Inflammatory macrophage treated with lipopolysaccharide for 4 hours (primary cell): ENCODE results near the gene NECAB2.

Source experiments
- DNase-seq: peaks from one replicate; pipeline ENCODE4 v3.0.0-alpha.2; 2020

NECAB2 gene

DNA sequence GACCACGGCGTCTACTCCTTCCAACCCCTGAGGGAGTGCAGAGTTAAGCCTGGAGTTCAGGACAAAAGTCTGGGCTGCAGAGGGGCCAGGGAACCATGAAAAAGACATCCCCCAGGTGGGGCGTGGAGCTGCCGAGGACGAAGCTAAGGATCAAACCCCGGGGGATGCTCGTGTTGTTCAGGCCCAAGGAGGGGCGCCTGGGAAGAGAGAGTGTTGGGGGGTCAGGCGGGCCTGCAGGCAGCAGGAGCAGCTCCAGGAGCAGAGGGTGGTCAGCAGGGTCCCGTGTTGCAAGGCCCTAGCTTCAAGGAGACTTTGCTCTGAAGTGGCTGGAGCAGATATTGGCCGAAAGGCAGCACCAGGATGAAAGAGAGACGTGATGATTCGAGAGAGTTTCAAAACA lies 26.7 kb downstream of the NECAB2 start:
- DNase-seq, result no peak

DNA sequence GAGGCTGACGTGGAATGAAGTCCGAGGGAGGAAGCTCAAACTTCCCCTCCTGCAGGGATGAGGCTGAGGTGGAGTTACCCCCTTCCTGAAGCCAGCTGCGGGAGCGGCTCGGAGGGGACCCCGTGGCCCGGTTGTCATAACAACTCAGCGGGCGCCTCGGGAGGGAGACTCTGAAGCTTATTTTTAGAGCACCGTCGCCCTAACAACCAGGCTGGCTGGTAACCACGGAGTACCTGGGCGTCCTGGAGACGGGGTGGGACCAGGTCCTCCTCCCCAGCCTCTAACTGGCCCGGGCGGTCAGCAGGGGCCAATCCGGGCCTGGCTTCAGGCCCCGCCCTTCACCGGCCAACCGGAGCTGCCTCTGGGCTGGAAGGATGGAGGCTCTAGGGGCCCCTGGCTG lies 27.7 kb downstream of the NECAB2 start:
- DNase-seq, result no peak

GRCh38 chr16:83996481-83997252 lies 28.6 kb downstream of the NECAB2 start:
- no peak for DNase-seq

- no peak for DNase-seq
Observed at GRCh38 chr16:83998091-83998490, 30.0 kb downstream of the NECAB2 start.

- no peak for DNase-seq
Observed at GRCh38 chr16:84000989-84001642, 33.1 kb downstream of the NECAB2 start.

DNA sequence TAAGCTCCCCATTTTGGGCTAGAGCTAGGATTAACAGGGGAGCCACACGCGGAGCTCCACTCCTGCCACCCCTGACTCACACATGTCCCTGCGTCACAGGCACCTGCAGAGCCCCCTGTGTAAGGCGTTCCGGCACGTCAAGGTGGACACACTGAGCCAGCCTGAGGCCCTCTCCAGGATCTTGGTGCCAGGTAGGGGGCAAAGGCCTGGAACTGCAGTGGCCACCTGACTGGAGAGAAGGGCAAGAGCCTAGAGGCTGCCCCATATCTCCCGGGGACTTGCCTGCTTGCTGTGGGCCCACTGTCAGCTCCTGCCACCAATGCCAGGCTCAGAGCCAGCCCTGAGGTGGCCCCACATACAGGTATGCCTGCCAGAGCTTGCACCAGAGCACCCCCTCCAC lies 33.7 kb downstream of the NECAB2 start:
- DNase-seq, result no peak

DNA sequence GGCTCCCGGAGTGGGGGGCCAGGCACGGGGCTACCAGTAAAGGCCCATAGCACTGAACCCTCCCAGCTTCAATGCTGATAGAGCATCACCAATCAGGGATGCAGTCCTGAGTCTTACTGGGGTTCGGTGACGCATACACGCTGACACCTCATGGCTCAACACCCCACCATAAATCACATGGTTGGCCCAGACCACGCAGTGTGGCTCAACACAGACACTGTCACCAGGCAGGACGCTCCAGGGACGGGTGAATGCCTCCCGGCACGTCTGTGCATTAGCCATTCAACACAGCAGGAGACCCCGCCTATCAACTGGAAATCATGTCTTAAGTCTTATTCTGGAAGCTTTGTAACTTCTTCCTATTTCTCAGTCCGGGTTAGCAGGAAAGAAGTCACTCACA lies 35.0 kb downstream of the NECAB2 start:
- DNase-seq, result no peak

DNA sequence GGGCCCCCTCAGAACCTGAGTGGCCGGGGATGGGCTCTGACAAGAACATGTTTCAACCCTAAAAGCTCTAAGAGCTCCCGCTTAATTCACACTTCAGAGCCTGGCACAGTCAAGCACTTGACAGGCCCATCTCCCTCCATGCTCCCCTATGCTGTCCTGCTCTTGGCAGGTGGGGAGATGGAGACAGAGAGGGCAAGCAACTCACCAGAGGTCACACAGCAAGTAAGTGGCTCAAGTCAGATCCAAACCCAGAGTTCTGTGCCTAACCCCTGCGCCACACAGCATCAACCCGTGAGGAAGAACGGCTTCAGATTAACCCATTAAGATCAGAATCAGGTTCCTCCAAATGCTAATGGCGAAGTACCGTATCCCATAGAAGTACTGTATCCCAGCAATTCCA lies 36.4 kb downstream of the NECAB2 start:
- no peak for DNase-seq

GRCh38 chr16:84005391-84005790 lies 37.3 kb downstream of the NECAB2 start:
- no peak for DNase-seq

DNA sequence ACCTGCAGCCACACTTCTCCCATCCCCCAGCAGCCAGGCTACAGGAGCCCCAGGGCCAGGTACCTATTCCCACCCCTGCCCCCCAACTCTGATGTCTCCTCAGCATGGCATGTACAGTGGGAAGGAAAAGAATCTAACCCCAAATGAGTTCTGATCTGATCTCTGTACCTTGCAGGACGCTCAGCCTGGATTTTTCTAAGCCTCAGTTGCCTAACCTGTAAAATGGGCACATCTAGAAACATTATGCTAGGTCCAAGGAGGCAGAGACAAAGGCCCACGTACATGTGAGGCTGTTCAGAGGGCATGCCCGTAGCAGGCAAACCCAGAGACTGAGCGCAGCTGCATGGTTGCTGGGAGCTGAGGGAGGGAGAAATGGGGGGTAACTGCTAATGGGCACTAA lies 39.5 kb downstream of the NECAB2 start:
- no peak for DNase-seq

GRCh38 chr16:84007965-84008364 lies 39.9 kb downstream of the NECAB2 start:
- DNase-seq, result no peak

DNA sequence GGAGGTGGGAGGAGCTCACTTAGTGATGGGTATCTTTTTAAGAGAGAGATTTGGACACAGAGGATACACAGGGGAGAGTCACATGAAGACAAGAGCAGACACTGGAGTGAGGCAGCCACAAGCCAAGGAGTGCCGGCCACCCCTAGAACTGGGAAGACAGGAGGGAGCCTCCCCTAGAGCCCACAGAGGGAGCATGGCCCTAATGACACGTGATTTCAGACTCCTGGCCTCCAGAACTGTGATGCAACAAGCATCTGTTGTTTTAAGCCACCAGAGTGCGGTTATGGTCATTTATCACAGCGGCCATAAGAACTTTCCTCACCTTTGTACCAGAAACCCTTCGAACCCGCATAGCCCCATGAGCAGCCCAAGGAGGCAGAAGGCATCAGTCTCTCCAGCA lies 41.2 kb downstream of the NECAB2 start:
- DNase-seq, result no peak

DNA sequence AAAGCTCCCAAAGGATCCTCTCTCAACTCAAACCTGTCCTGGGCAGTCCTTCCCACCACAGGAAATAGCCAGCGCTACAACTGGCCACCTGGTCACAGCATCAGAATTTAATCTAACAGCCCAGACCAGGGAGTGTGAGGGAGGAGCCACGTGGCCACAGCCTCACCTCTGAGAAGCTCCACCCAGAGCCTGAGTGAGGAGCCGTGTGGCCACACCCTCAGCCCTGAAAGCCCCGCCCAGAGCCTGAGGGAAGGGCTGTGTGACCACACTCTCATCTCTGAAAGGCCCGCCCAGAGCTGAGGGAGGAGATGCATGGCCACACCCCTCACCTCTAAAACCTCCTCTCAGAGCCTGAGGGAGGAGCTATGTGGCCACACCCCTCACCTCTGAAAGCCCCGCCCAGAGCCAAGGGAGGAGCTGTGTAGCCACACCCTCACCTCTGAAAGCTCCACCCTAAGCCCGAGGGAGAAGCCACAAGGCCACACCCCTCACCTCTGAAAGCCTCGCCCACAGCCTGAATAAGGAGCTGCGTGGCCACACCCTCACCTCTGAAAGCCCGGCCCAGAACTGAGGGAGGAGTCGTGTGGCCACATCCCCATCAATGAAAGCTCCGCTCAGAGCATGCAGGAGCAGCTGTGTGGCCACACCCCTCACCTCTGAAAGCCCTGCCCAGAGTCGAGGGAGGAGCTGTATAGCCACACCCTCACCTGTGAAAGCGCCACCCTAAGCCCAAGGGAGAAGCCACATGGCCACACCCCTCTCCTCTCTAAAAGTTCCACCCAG lies 45.9 kb downstream of the NECAB2 start:
- DNase-seq, result peak; percentile 71

GRCh38 chr16:84014570-84015327 lies 46.7 kb downstream of the NECAB2 start:
- DNase-seq, result no peak

GRCh38 chr16:84015399-84015798 lies 47.4 kb downstream of the NECAB2 start:
- DNase-seq, result no peak

DNA sequence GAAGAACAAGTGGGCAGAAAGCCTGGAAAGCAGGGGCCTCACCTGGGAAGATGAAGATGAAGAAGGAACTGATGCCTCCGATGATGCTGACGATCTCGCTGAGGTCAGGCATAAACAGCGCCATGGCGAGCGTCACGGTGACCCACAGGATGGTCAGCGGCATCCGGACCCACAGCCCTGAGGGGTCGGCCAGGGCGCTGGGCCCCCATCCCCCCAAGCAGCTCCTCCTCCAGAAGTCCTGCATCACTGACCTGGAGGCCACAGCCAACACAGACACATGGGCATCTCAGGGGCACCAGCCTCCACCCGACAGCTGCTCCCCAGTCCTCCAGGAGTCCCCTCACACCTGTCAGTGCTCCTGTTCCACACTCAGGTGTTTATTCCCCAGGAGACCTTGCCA lies 48.4 kb downstream of the NECAB2 start:
- DNase-seq, result no peak

DNA sequence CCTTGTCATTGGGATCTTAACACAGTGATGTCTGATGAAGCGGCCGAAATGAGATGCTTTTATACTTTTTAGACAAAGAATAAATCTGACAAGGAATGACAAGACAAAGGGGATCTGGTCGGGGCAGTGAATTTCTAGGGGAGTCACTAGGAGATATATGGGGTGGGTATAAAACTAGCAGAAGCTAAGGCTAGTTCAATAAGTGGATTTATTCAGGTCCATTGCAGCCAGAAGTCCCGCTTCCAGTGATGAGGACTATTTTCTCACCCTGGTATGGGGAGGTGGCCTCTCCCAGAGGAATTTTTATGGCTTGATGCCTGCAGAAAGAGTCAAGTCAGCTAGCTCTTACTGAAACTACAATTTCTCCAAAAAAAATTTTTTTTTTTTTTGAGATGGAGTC lies 50.7 kb downstream of the NECAB2 start:
- no peak for DNase-seq

GRCh38 chr16:84020353-84020752 lies 52.3 kb downstream of the NECAB2 start:
- DNase-seq, result no peak

- no peak for DNase-seq
Observed at GRCh38 chr16:84021488-84021887, 53.4 kb downstream of the NECAB2 start.

DNA sequence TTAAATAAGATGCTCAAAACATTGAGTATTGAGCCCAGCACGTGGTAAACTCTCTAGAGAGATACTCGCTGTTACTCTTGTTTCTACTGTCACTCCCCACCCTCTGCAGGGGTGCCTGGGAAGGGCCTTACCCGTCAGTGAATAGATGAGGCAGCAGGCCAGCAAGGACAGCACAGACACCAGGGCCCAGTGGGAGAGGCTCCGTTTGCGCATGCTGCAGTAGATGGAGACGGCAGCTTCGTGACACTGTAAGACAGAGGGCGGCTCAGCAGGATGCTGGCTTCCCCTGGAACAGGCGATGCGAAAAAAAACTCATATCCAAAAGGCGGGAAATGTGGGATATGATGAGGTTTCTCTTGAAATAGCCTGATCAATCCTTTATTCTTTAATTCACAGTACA lies 54.6 kb downstream of the NECAB2 start:
- no peak for DNase-seq

DNA sequence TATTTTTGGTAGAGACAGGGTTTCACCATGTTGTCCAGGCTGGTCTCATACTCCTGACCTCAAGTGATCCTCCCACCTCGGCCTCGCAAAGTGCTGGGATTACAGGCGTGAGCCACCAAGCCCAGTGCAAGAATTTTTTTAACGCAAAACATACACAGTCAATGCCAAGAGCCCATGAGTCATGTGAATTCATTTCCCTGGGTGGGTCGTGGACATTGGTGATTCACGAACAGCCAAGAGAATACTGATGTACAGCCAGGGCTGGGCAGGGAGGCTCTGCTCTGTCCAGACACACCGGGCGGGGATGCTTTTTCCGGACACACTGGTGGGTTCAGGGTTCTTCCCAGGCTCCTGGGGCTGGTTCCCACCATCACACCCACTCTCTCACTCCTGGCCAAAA lies 56.8 kb downstream of the NECAB2 start:
- DNase-seq, result no peak

- no peak for DNase-seq
Observed at GRCh38 chr16:84026606-84027005, 58.6 kb downstream of the NECAB2 start.

- DNase-seq, result no peak
Observed at GRCh38 chr16:84027625-84028024, 59.6 kb downstream of the NECAB2 start.
